ENCODE measurements around the gene GSTP1. TPM values are rescaled to one million over a fixed set of nuclear protein-coding genes. Genes with fewer than 3 reads are reported as not detected.

Gene GSTP1
- total RNA-seq, 2 experiments from 2014 or later = 1,139 to 1,604 TPM

DNA sequence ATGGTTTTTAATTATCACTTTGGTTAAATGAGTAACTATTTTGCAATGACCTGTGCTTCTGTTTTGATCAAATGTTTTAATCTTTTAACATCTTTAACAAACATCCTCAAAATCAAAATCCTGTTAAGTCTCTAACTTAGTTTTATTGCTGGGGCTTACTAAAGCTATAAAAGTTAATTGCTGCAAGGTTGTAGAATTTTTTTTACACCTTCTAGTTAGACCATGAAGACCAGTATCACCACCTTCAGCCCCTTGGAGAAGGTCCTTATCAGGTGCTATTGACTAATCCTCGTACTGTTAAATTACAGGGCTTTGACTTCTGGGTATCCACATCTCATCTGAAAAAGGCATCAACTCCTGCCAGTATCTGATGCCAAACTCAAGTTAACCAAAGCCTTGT lies 48.1 kb upstream of the GSTP1 start:
- BruUV-seq (replicated peaks) = no TSS peak
- POLR2A ChIA-PET = no interaction called here
- CTCF ChIA-PET (ENCODE audit: unreplicated experiment) = no interaction called here

DNA sequence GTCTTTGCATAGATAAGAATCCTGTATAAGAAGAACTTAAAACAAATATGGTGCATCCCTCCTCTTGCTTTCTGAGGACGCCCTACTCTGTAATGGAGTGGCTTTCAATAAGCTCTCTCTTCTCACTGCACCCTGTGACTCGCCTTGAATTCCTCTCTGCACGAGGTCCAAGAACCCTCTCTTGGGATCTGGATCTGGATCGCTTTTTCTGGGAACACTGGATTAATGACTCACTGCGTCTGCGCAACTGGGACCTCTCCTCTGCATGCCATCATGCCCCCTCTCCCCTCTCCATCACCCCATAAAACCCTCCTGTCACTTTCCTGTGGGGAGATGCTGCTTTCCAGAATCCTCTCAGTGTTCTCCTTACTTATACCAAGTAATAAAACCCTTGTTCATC lies 45.3 kb upstream of the GSTP1 start:
- no TSS peak for BruUV-seq (replicated peaks)
- ChIA-PET POLR2A (interaction anchor here (0.7 kb wide), 1 partner anchor 229 kb away, joined by 4 read pairs; no protein-coding TSS in a partner anchor), CTCF (ENCODE audit: unreplicated experiment) (no interaction called here)
- Histone ChIP-seq H2AFZ (ENCODE audit: low read length) (no peak overlapping the region), H3K36me3 (ENCODE audit: insufficient read depth, low read length) (no peaks in the 10 kb centered on the region), H3K9me3 (ENCODE audit: low read length) (peaks cover 24% of the 10 kb centered on the region), H3K4me1 (ENCODE audit: insufficient read depth, low read length, poor library complexity, severe bottlenecking) (no peaks in the 10 kb centered on the region), H3K79me2 (ENCODE audit: insufficient read depth, low read depth, low read length) (no peaks in the 10 kb centered on the region), H3K27ac (ENCODE audit: low read depth, low read length, poor library complexity, severe bottlenecking) (no peak overlapping the region), H3K9me2 (ENCODE audit: insufficient read depth, low read length) (no peaks in the 10 kb centered on the region), H3K4me3 (ENCODE audit: low read depth, low read length, poor library complexity, severe bottlenecking) (no peak overlapping the region), H4K20me1 (ENCODE audit: insufficient read depth, low read length) (no peaks in the 10 kb centered on the region), H3K4me2 (ENCODE audit: low read length) (no peak overlapping the region)
- TF ChIP-seq, protein P1, sequence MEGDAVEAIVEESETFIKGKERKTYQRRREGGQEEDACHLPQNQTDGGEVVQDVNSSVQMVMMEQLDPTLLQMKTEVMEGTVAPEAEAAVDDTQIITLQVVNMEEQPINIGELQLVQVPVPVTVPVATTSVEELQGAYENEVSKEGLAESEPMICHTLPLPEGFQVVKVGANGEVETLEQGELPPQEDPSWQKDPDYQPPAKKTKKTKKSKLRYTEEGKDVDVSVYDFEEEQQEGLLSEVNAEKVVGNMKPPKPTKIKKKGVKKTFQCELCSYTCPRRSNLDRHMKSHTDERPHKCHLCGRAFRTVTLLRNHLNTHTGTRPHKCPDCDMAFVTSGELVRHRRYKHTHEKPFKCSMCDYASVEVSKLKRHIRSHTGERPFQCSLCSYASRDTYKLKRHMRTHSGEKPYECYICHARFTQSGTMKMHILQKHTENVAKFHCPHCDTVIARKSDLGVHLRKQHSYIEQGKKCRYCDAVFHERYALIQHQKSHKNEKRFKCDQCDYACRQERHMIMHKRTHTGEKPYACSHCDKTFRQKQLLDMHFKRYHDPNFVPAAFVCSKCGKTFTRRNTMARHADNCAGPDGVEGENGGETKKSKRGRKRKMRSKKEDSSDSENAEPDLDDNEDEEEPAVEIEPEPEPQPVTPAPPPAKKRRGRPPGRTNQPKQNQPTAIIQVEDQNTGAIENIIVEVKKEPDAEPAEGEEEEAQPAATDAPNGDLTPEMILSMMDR (conservative IDR thresholded peaks at IDR 0.05; ENCODE audit: low read length) = no peak
- no peak for TF ChIP-seq EZH2phosphoT487 (IDR thresholded peaks at IDR 0.05; ENCODE audit: borderline replicate concordance, low read depth, low read length)
- no peak for DNase-seq (ENCODE audit: low spot score)
- intact Hi-C loops (cut with micrococcal nuclease; ENCODE audit: unreplicated experiment) = no loop called here

More for the DNA sequence above, 48.1 kb upstream of the GSTP1 start:
- no peaks in the 10 kb centered on the region for H3K36me3 ChIP-seq (ENCODE audit: insufficient read depth, low read length)
- H3K27ac ChIP-seq (ENCODE audit: low read depth, low read length, poor library complexity, severe bottlenecking) = no peak overlapping the region
- no peaks in the 10 kb centered on the region for H4K20me1 ChIP-seq (ENCODE audit: insufficient read depth, low read length)
- H3K4me1 ChIP-seq (ENCODE audit: insufficient read depth, low read length, poor library complexity, severe bottlenecking) = no peaks in the 10 kb centered on the region
- H2AFZ ChIP-seq (ENCODE audit: low read length) = no peak overlapping the region
- H3K4me2 ChIP-seq (ENCODE audit: low read length) = no peak overlapping the region
- no peaks in the 10 kb centered on the region for H3K9me2 ChIP-seq (ENCODE audit: insufficient read depth, low read length)
- intact Hi-C loops (cut with micrococcal nuclease; ENCODE audit: unreplicated experiment) = no loop called here
- no peaks in the 10 kb centered on the region for H3K79me2 ChIP-seq (ENCODE audit: insufficient read depth, low read depth, low read length)
- H3K9me3 ChIP-seq (ENCODE audit: low read length) = peaks cover 27% of the 10 kb centered on the region
- no peak overlapping the region for H3K4me3 ChIP-seq (ENCODE audit: low read depth, low read length, poor library complexity, severe bottlenecking)
- DNase-seq (ENCODE audit: low spot score) = no peak
- no peak for TF ChIP-seq EZH2phosphoT487 (IDR thresholded peaks at IDR 0.05; ENCODE audit: borderline replicate concordance, low read depth, low read length)
- TF ChIP-seq, protein P1 (conservative IDR thresholded peaks at IDR 0.05; ENCODE audit: low read length) = no peak

GRCh38 chr11:67538823-67539505 lies 44.6 kb upstream of the GSTP1 start:
- intact Hi-C loops (cut with micrococcal nuclease; ENCODE audit: unreplicated experiment) = no loop called here
- CTCF ChIA-PET (ENCODE audit: unreplicated experiment) = no interaction called here
- no peaks in the 10 kb centered on the region for H3K79me2 ChIP-seq (ENCODE audit: insufficient read depth, low read depth, low read length)

More at GRCh38 chr11:67538823-67539505, 44.6 kb upstream of the GSTP1 start:
- H3K9me3 ChIP-seq (ENCODE audit: low read length) = peaks cover 17% of the 10 kb centered on the region
- no peak overlapping the region for H3K4me2 ChIP-seq (ENCODE audit: low read length)
- no TSS peak for BruUV-seq (replicated peaks)
- no peak overlapping the region for H3K27ac ChIP-seq (ENCODE audit: low read depth, low read length, poor library complexity, severe bottlenecking)
- DNase-seq (ENCODE audit: low spot score) = no peak
- no peaks in the 10 kb centered on the region for H4K20me1 ChIP-seq (ENCODE audit: insufficient read depth, low read length)
- POLR2A ChIA-PET = interaction anchor here (0.7 kb wide), 1 partner anchor 228 kb away, joined by 4 read pairs; no protein-coding TSS in a partner anchor
- H3K4me1 ChIP-seq (ENCODE audit: insufficient read depth, low read length, poor library complexity, severe bottlenecking) = no peaks in the 10 kb centered on the region
- H2AFZ ChIP-seq (ENCODE audit: low read length) = no peak overlapping the region
- no peaks in the 10 kb centered on the region for H3K9me2 ChIP-seq (ENCODE audit: insufficient read depth, low read length)
- no peak overlapping the region for H3K4me3 ChIP-seq (ENCODE audit: low read depth, low read length, poor library complexity, severe bottlenecking)
- no peaks in the 10 kb centered on the region for H3K36me3 ChIP-seq (ENCODE audit: insufficient read depth, low read length)
- no peak for TF ChIP-seq EZH2phosphoT487 (IDR thresholded peaks at IDR 0.05; ENCODE audit: borderline replicate concordance, low read depth, low read length)
- TF ChIP-seq, protein P1 (conservative IDR thresholded peaks at IDR 0.05; ENCODE audit: low read length) = no peak

Data from OCI-LY7 (cell line).